Measurements from ENCODE around the gene MRTFB.
A peak's percentile ranks its signal among the peaks of the same experiment; 100 is the strongest.

The MRTFB gene

GRCh38 chr16:14069818-14070217 is 1.3 kb upstream of the MRTFB start:
- DNase-seq: no peak

- no peak for DNase-seq
These were observed 603 bp upstream of the MRTFB start for GRCh38 chr16:14070555-14070876.

- DNase-seq: peak; percentile 10
These were observed 605 bp downstream of the MRTFB start for GRCh38 chr16:14071576-14072271.

GRCh38 chr16:14072360-14072759 is 1.2 kb downstream of the MRTFB start:
- DNase-seq: no peak

- no peak for DNase-seq
These were observed 3.4 kb downstream of the MRTFB start for GRCh38 chr16:14074544-14074943.

- no peak for DNase-seq
These were observed 6.8 kb downstream of the MRTFB start for GRCh38 chr16:14077918-14078317.

GRCh38 chr16:14086477-14086876 is 15.4 kb downstream of the MRTFB start:
- no peak for DNase-seq

- DNase-seq: no peak
These were observed 16.1 kb downstream of the MRTFB start for GRCh38 chr16:14087181-14087580.

- DNase-seq: no peak
These were observed 16.6 kb downstream of the MRTFB start for GRCh38 chr16:14087590-14088154.

GRCh38 chr16:14088155-14088753 is 17.1 kb downstream of the MRTFB start:
- DNase-seq: no peak

- DNase-seq: no peak
These were observed 18.2 kb downstream of the MRTFB start for GRCh38 chr16:14089283-14089823.

GRCh38 chr16:14092561-14092960 is 21.4 kb downstream of the MRTFB start:
- DNase-seq: no peak

- no peak for DNase-seq
These were observed 24.9 kb downstream of the MRTFB start for GRCh38 chr16:14095883-14096551.

GRCh38 chr16:14097182-14097959 is 26.3 kb downstream of the MRTFB start:
- DNase-seq: peak; percentile 83

- no peak for DNase-seq
These were observed 27.0 kb downstream of the MRTFB start for GRCh38 chr16:14098081-14098480.

GRCh38 chr16:14100825-14101224 is 29.7 kb downstream of the MRTFB start:
- no peak for DNase-seq

- no peak for DNase-seq
These were observed 30.3 kb downstream of the MRTFB start for GRCh38 chr16:14101415-14101814.

- DNase-seq: no peak
These were observed 32.0 kb downstream of the MRTFB start for GRCh38 chr16:14102925-14103720.

GRCh38 chr16:14104066-14104465 is 32.9 kb downstream of the MRTFB start:
- no peak for DNase-seq

GRCh38 chr16:14105760-14106375 is 34.7 kb downstream of the MRTFB start:
- no peak for DNase-seq

- DNase-seq: no peak
These were observed 35.3 kb downstream of the MRTFB start for GRCh38 chr16:14106457-14106856.

- DNase-seq: no peak
These were observed 35.8 kb downstream of the MRTFB start for GRCh38 chr16:14106961-14107360.
